ENCODE measurements around the gene PAX5. TPM values are rescaled to one million over a fixed set of nuclear protein-coding genes. Genes with fewer than 3 reads are reported as not detected.

PAX5 gene
- total RNA-seq, 1 donor from 2014 or later, result not detected

DNA sequence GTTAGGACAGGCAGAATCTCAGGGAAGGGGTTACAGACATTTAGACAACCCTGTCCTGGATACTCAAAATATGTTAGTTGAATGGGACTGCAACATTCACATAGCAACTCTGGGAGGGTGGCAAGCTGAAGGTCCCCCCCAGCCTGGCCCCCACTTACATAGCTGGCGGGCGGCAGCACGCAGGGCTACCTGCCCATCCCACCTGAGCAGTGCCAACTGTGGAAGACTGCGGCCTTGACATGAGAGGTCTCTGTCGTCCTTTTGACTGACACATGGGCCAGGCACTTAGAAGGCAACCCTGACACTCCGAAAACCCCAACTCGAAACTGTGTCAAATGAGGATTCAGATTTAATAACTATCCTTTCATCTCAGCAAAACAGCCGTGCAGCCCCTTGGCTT is 16.5 kb downstream of the PAX5 start:
- no peak overlapping the region for H3K4me3 ChIP-seq (ENCODE audit: low read depth, low read length)
- no peaks in the 10 kb centered on the region for H3K36me3 ChIP-seq (ENCODE audit: control insufficient read depth, insufficient read depth, low read length)
- H3K27me3 ChIP-seq (ENCODE audit: control insufficient read depth, insufficient read depth, low read length), result peaks cover 49% of the 10 kb centered on the region
- DNase-seq (ENCODE audit: low read depth), result no peak
- TF ChIP-seq, protein P1, sequence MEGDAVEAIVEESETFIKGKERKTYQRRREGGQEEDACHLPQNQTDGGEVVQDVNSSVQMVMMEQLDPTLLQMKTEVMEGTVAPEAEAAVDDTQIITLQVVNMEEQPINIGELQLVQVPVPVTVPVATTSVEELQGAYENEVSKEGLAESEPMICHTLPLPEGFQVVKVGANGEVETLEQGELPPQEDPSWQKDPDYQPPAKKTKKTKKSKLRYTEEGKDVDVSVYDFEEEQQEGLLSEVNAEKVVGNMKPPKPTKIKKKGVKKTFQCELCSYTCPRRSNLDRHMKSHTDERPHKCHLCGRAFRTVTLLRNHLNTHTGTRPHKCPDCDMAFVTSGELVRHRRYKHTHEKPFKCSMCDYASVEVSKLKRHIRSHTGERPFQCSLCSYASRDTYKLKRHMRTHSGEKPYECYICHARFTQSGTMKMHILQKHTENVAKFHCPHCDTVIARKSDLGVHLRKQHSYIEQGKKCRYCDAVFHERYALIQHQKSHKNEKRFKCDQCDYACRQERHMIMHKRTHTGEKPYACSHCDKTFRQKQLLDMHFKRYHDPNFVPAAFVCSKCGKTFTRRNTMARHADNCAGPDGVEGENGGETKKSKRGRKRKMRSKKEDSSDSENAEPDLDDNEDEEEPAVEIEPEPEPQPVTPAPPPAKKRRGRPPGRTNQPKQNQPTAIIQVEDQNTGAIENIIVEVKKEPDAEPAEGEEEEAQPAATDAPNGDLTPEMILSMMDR (IDR thresholded peaks at IDR 0.05; ENCODE audit: insufficient read depth, low read length, poor library complexity, severe bottlenecking), result no peak

DNA sequence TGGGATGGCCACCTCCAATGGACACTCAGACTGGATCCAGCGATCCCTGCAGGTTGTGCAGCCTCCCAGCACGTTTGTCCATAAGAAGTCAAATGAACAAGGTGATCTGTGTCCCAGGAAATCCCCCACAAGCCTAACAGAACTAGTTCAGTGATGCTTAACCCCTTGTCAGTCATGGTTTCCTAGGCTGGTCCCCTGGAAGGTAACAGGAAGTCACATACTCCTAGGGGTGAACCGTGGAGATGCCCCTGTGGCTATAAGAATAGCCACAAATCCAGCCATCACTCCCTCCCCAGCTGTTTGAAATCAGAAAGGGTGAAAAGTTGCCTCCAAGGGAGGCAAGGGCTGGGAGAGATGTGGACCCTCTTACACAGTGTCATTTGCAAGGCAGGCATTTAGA is 22.5 kb downstream of the PAX5 start:
- TF ChIP-seq, protein P1 (IDR thresholded peaks at IDR 0.05; ENCODE audit: insufficient read depth, low read length, poor library complexity, severe bottlenecking), result no peak
- H3K4me3 ChIP-seq (ENCODE audit: low read depth, low read length), result no peak overlapping the region
- H3K36me3 ChIP-seq (ENCODE audit: control insufficient read depth, insufficient read depth, low read length), result no peaks in the 10 kb centered on the region
- DNase-seq (ENCODE audit: low read depth), result no peak
- H3K27me3 ChIP-seq (ENCODE audit: control insufficient read depth, insufficient read depth, low read length), result peaks cover 49% of the 10 kb centered on the region

DNA sequence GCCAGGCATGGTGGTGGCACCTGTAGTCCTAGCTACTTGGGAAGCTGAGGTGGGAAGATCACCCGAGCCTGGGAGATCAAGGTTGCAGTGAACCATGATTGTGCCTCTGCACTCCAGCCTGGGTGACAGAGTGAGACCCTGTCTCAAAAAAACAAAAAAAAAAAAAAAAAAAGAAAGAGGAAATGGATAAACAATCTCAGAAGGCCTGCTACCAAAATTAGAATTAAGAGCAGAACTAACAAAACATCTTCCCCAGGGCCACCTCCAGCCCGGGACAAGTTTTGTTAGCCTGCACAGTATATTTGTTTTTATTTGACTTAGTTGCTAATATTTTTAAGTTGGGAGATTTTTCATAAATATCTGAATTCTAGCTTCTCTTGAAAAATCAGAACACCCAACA is 23.1 kb downstream of the PAX5 start:
- TF ChIP-seq, protein P1 (IDR thresholded peaks at IDR 0.05; ENCODE audit: insufficient read depth, low read length, poor library complexity, severe bottlenecking), result no peak
- Histone ChIP-seq H3K27me3 (ENCODE audit: control insufficient read depth, insufficient read depth, low read length) (peaks cover 49% of the 10 kb centered on the region), H3K4me3 (ENCODE audit: low read depth, low read length) (no peak overlapping the region), H3K36me3 (ENCODE audit: control insufficient read depth, insufficient read depth, low read length) (no peaks in the 10 kb centered on the region)
- no peak for DNase-seq (ENCODE audit: low read depth)

DNA sequence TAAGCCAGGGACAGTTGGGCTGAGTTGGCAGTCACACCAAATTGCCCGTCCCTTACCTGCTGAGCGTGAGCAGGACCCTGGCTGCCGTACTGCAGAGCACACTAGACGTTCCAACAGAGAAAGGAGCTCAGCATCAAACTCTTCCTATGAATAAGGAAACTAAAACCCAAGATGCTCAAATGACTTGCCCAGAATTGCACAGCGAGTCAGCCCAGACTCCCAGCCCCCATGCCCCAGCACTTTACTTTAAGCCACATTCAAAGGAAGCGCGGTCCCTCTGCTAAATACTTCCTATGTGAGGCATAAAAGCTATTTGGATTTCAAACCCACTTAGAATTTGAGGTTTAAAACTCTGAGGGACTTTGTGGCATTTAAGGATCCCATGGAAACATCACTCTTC is 23.9 kb downstream of the PAX5 start:
- no peak overlapping the region for H3K4me3 ChIP-seq (ENCODE audit: low read depth, low read length)
- no peak for DNase-seq (ENCODE audit: low read depth)
- H3K36me3 ChIP-seq (ENCODE audit: control insufficient read depth, insufficient read depth, low read length), result no peaks in the 10 kb centered on the region
- peaks cover 57% of the 10 kb centered on the region for H3K27me3 ChIP-seq (ENCODE audit: control insufficient read depth, insufficient read depth, low read length)
- TF ChIP-seq, protein P1 (IDR thresholded peaks at IDR 0.05; ENCODE audit: insufficient read depth, low read length, poor library complexity, severe bottlenecking), result no peak

DNA sequence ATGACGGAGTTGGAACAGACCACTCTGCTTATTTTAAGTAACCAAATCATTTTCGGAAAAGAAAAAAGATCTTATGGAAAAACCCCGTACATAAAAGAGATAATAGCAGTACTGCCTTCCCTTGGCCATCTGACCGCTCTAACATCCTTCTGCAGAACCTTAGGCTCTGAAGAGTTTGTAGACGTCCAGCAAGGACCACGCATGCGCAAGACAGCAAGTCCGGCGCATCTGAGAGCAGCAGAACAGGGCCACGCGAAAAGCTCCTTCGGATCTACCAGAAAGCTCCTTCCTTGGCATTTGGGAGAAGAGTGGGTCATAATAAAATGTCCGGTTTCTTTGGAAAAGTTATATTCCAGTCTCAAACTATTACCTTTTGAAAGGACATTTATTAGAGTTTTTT is 26.8 kb downstream of the PAX5 start:
- Histone ChIP-seq H3K36me3 (ENCODE audit: control insufficient read depth, insufficient read depth, low read length) (no peaks in the 10 kb centered on the region), H3K4me3 (ENCODE audit: low read depth, low read length) (no peak overlapping the region), H3K27me3 (ENCODE audit: control insufficient read depth, insufficient read depth, low read length) (peaks cover 60% of the 10 kb centered on the region)
- DNase-seq (ENCODE audit: low read depth), result no peak
- TF ChIP-seq, protein P1 (IDR thresholded peaks at IDR 0.05; ENCODE audit: insufficient read depth, low read length, poor library complexity, severe bottlenecking), result no peak

DNA sequence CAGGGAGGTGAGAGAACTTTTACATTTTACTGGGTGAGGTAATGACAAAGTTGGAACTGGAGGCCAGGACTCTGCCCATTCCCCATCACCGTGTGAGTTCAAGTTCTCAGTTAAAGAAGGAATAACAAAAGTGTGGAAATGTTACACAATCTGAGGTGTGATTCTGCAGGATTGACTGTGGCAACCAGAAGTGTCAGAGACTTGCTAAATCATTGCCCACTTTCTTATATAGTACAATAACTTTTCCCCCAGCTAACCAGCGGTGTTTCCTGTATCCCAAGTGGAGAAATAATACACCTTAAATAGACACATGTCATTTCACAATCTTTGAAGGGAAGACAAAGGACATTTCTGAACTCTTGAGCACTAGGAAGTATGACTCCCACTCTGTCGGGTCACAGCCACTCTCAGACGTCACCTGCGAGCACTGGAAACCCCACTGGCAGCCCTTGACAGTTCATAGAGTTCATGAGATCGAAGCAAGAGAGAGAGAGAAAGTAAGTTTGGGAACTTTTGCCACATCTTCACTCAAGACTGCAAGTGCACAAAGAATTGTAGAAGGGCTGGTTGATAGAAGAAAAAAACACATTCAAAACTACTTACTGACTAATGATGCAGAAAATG is 28.4 kb downstream of the PAX5 start:
- Histone ChIP-seq H3K4me3 (ENCODE audit: low read depth, low read length) (no peak overlapping the region), H3K36me3 (ENCODE audit: control insufficient read depth, insufficient read depth, low read length) (no peaks in the 10 kb centered on the region), H3K27me3 (ENCODE audit: control insufficient read depth, insufficient read depth, low read length) (peaks cover 64% of the 10 kb centered on the region)
- DNase-seq (ENCODE audit: low read depth), result no peak
- TF ChIP-seq, protein P1 (IDR thresholded peaks at IDR 0.05; ENCODE audit: insufficient read depth, low read length, poor library complexity, severe bottlenecking), result no peak
